NCI-H1436 (cell line): Measurements from ENCODE around the gene DCC.

Source experiments
- DNase-seq: peaks from one replicate; lab custom pipeline; 2025; lab: John Stamatoyannopoulos, UW

Gene DCC

GRCh38 chr18:53038608-53039007, 698.6 kb downstream of the DCC start:
- DNase-seq, result no peak

GRCh38 chr18:53040286-53040685, 700.3 kb downstream of the DCC start:
- no peak for DNase-seq

DNA sequence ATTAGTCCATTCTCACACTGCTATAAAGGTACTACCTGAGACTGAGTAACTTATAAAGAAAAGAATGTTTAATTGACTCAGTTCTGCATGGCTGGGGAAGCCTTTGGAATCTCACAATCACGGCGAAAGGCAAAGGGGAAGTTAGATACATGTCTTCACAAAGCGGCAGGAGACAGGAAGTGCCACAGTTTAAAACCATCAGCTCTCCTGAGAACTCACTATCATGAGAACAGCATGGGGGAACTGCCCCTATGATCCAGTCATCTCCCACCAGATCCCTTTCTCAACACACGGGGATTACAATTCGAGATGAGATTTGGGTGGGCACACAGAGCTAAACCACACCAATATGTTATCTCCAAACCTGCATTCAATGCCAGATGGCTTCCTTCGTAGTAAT, 716.1 kb downstream of the DCC start:
- no peak for DNase-seq

DNA sequence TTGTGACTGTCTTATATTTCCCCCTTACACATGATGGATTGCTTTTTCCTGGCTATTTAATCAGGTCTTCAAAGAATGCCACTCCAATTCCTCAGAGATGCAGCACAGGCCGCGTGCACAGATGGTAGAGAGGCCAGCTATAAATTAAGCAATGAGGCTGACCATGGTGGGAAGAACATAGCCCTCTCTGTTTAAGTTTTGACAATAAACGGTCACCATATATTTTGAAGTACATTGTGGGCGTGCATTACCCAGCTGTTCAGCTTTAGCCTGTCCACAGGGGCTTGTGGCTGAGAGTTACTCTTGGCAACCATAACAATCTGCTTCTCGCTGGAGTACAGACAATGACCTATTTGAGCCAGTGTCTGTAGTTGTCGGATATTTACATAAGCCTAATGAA, 730.8 kb downstream of the DCC start:
- no peak for DNase-seq

DNA sequence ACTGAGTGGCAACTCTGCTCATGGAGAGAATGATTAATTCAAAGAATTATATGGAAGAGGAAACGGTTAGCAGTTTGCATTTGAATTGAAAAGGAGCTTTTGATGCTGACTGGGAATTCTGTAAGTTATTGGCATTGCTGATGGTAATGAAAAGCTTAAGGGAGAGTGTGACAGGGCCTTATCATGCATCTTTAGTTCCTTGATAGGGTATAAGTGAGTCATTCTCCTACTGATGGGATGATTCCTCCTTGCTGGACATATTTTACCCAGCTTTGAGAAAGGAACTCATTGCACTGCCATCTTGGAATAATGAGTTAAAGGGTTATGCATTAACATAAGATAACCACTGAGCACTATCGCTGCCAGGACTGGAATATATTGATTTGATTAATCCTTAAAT, 740.7 kb downstream of the DCC start:
- no peak for DNase-seq

DNA sequence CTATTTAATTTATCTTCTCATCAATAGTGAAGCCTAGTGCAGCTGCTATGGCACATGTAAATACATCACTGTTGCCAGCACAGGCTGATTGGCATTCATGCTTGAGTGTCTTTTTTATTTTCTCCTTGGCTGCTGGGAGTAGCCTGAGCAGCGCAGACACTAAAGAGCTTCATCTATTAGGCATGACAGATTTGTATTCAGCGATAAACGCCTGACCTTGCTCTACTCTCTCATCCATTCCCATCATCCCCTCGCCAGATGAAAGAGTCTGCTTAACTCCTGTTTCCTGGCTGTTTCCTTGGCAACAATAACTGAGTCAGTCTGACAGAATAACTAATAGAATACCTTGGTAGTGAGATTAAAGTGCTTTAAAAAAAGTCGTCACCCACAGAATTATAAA, 753.6 kb downstream of the DCC start:
- DNase-seq, result no peak

DNA sequence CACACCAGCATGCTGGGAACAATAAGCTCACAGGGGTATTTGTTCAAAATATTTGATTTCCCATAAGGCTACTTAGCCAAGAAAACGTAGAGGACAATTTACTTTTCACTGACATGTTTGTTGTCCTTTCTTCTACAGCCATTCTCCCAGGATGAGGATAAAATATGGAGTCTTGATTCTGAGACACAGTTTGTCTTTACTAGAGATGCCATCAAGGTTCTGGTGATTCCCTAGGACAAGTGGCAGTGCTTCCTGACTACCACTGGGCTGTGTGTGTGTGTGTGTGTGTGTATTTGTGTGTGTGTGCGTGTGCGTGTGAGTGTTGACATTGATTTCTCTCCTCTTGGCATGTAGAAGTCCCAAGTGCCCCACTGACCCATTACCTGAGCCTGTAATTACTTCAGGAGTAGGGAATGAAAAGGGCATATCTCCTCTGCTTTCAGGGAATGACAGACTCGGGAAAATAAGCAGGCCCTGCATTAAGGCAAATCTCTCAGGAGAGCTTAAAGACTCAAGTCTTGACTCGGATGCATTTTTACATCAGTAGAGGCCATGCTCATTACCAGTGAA, 761.6 kb downstream of the DCC start:
- no peak for DNase-seq

DNA sequence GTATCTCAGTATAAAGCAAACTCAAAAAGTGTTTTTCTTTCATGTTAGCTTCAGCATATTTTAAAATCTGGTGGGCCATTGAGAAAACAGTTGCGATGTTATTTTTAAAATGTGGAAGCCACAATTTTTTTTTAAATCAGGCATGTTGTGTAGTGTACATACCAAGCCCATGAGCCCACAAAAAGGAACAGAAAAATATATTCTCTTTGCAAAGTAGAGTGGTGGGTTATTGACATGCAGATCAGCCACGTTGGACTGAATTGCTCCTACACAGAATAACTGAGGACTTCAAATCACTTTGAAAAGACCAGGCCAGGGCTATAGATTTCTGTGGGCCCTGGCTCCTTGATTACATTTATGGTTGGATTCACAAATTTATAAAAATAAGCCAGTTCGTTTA, 774.4 kb downstream of the DCC start:
- DNase-seq, result no peak

DNA sequence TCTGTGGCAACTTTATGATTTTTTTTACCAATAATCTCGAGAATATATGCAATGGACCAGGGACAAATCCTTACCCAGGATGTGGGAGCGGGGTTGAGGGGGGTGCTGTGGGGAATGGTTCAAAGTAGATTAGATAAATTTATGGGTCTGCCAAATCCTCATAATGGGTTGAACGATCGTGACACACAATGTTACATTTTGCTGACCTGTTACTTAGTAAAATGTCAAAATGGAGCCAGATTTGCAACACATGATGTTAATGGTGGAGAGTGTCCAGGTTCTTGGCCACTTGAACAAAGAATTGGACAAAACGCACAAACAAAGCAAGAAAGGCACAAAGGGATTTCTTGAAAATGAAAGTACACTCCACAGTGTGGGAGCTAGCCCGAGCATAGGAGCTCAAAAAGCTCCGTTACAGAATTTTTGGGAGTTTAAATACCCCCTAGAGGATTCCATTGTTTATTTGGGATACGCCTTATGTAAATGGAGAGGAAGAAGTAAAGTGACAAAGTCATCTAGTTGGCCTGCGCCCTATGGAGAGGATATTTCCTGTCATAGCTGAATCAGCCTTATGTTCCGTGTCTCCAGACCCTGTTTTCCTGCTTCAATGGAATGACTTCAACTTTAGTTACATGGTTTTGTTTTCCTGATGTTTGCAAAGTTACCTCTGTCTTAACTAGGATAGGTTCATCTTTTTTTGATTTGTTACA, 776.0 kb downstream of the DCC start:
- no peak for DNase-seq

DNA sequence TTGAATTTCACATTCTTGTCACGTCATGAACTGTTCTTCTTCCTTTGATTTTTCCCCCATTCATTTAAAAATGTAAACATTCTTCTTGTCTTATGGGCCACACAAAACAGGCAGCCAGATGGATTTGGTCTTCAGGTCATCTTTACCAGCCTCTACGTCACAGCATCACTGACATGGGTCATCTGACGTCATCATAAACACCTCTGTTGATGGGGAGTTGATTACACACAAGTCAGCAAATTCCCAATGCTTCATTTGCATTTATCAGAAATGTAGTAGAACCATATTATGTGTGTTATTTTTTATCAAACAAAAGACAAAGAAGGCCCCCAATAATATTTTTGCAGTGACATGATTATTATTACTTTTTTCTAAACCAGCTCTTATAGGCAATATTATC, 777.9 kb downstream of the DCC start:
- DNase-seq, result no peak

GRCh38 chr18:53126210-53126609, 786.2 kb downstream of the DCC start:
- no peak for DNase-seq

GRCh38 chr18:53131001-53131400, 791.0 kb downstream of the DCC start:
- no peak for DNase-seq

- DNase-seq, result no peak
Observed at GRCh38 chr18:53134711-53135110, 794.7 kb downstream of the DCC start.

- no peak for DNase-seq
Observed at GRCh38 chr18:53135654-53136053, 795.7 kb downstream of the DCC start.

DNA sequence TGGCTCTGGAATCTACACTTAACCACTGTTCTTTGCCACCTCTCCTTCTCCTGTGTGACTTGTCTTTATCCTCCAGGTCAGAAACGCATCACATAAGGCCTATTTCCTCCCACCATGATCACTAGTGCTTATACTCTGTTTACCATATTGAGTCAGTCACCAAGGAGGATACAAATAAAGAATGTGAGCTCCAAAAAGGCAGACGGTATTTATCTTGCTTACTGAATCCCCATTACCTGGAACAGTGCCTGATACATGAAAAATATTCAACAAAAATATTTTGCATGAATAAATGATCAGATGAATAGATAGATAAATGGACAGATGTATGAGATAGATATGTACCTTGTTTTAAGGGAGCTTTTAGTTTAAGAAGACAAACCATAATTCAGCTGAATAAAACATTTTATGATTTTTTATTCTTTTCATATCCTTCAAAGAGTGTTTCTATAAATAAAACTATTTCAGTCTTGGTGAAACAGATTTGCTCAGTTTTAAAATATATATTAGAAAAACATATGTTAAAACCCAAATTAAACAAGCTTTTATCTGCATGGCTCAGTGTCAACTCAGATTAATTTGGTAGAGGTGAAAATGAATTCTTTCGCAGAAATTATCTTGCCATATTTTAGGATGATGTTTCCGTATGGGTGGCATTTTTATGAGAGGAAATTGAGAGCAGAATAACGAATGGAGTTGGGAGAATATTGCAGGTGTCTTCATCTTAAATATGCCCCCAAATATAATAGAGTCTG, 799.9 kb downstream of the DCC start:
- DNase-seq, result no peak

GRCh38 chr18:53142005-53142404, 802.0 kb downstream of the DCC start:
- DNase-seq, result no peak

DNA sequence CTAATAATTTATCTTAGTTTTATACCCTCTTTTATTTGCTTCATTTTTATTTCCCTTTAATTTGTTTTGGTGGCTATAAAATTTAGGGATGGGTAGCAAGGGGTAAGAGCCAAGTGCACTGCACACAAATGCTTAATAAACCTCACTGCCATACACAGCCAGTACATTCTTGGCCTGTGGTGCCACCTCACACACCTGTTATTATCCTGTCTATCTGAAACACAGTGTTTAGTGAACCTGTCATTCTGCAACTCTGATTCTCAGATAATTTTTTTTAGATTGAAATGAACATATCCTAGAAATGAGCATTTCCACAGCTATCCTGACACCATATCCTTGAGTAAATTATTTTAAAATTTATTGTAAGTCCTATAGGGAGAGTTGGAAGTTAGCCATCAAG, 807.5 kb downstream of the DCC start:
- no peak for DNase-seq

DNA sequence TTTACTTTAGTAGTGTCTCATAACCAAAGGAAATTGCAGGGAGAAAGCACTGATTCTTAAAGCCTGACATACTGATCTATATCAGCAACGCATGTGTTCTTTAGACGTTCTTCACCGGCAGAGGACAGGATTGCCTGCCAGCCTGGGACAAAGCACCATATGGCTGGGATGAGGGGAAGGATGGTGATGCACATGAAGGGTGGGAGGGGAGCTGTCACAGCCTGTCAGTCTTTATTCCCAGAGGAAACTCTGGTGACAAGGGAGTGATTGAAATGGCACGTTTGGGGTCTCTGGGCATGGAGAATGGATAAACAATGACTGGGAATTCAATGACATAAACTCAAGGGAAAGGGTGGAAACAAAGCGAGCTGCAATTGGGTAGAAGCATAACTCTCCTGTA, 808.1 kb downstream of the DCC start:
- DNase-seq, result no peak

DNA sequence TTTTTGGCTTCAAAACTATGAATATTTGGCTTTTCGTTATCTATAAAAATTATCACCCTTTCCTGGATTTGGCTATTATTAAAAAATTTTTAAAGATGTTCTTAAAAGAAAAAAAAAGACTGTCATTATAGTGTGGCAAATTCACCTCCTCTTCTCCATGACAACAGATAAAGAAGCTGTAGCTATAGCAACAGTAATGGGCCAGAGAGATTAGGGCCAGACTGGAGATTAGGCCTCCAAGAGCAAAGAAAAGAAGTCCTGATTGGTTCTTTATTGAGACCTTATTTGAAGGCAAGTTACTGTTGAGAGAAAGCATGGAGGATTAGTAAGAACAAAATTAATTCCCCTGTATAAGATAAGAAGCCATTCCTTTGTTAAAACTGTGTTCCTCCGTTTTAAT, 812.5 kb downstream of the DCC start:
- DNase-seq, result no peak

DNA sequence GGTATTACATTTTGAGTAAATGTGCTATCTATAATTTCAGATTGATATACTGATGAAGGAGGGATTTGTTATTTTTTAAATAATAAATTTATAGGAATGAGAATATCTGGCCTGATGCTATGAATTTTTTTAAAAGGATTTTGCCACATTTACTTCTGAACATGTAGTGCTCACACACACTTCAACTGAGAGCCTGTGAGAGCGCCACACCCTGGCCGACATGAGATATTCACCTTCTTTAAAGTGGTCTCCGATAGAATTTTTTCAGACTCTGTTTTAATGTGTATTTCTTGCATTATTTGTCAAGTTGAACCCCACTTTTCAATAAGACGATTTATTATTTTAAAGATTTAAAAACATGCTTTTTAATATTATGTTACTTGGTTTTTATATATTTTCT, 813.3 kb downstream of the DCC start:
- no peak for DNase-seq

DNA sequence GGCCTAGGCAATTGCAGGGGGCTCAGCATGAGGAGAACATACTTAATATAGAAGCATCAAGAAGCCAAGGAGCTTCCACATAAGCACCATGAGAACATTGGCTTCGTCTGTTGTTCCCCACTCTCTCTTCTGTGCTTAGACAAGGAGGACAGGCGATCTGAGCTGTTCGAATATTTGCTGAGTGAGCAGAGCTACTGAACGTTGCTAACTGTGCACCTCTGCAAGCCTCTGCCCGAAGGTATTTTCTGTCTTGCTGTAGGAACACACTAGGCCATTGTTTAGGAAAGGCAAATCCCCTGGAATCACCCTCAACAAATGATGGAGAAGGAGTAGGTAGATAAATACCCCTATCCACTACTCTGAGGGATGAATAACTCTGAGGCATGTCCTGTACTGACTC, 813.8 kb downstream of the DCC start:
- no peak for DNase-seq

GRCh38 chr18:53165770-53166169, 825.8 kb downstream of the DCC start:
- DNase-seq, result no peak

GRCh38 chr18:53169346-53169745, 829.3 kb downstream of the DCC start:
- no peak for DNase-seq

DNA sequence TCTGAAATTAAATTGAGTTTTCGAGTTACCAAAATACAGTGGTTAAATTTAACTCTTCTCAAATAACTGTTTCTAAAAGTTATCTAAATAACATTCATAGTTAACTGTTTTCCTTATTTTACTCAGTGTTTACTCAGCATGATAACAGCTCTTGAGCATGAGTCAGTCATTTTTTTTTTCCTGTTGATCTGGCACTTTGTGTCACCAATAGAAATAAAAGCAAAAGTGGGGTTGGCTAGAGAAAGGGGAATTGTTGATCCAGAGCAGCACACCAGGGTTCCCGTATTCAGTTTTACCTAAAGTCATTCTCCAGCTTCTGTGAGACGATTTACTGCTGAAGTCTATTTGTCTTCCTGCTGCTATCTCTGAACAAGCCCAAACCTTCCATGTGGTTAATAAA, 851.6 kb downstream of the DCC start:
- no peak for DNase-seq
